ENCODE data around the gene SMG6.

Gene SMG6

DNA sequence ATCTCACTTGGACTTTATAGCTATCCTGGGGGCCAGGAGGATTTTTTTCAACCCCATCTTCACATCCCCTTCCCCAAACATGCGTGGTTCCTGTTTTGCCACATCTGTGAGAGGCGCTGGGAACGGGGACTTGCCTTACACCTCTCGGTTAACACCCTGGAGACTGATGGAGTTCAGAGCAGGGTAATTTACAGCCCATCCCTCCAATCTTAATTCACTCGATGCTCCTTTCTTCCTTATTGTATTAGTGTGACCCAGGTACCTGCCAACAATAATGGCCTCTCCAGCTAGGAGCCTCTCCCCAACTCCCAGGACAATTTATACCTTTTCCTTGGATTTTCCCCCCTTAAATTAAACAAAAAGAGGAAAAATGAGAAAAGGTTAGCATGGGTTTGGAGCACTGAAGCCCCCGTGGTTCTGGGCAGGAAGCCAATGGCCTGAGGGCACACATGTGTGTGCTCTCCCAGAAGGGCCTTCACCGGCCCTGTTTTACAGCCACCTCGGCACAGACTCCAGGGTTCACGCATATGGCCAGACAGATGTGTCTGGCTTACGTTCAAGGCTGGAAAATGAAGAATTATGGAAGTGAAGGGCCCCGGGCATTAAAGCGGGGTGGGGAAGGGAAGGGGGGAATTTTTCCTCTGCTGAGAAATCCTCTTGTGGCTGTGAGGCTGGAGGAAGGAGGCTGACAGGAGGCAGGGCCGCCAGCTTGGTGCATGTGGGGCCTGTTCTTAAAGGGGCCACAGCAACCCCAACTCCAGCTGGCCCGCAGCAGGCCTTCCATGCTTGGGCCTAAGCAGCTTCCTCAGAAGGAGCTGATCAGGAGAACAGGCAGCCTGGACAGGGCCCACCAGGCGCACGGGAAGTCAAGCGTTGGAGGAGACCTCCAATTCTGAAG lies 227.2 kb downstream of the SMG6 start:
- DNase-seq (ENCODE audit: low read depth, low spot score) = no peak

DNA sequence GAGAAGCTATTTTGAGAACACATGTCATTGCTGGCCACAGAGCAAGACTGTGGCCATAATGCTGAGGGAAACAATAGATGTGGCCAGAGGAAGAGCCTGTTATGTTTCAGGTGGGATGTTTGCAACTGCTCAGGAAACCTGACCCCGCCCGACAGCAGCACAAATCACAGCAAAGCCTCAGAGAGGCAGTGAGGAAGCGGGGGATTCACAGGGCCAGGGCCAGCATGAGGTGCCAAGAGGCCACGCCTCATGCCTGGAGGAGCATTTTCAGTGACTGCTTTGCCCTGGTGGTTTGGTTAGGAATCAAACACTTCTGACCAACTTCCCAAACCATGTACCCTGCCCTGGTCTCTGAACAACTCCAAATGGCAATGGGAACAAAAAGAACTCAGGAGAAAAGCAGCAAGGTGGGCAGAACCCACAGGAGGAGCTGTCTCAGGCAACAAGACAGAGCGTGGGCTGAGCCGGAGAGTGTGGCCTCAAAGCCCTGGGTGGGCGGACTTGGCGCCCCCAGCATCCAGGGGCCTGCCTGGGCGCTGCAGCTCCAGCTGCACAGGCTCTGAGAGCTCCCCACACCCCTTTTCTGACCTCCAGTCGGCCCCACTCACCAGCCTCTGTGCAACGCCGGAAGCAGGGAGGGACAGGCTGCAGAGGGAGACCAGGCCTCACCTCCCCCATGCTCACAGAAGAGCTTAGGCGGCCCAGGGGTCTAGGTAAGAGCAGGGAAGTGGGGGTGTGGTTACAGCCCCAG lies 228.1 kb downstream of the SMG6 start:
- no peak for DNase-seq (ENCODE audit: low read depth, low spot score)

DNA sequence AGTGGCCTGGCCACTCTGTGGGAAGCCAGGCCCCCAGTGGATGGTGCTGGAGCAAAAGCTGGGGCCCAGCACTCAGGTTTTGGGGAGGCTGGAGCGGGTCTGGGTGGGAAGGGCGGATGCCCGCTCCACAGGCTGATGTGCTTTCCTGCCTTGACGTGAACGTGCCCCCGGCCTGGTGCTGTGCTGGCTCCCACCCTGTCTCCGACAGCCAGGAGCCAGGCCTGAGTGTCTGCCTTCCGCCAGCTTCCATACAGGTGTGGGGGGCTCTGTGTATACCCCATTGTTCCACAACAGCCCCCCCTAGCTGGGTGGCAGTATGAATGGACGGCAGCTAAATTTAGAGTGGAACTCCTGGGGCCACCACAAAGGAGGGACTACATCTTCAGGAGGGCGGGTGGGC lies 228.7 kb downstream of the SMG6 start:
- DNase-seq (ENCODE audit: low read depth, low spot score) = no peak

DNA sequence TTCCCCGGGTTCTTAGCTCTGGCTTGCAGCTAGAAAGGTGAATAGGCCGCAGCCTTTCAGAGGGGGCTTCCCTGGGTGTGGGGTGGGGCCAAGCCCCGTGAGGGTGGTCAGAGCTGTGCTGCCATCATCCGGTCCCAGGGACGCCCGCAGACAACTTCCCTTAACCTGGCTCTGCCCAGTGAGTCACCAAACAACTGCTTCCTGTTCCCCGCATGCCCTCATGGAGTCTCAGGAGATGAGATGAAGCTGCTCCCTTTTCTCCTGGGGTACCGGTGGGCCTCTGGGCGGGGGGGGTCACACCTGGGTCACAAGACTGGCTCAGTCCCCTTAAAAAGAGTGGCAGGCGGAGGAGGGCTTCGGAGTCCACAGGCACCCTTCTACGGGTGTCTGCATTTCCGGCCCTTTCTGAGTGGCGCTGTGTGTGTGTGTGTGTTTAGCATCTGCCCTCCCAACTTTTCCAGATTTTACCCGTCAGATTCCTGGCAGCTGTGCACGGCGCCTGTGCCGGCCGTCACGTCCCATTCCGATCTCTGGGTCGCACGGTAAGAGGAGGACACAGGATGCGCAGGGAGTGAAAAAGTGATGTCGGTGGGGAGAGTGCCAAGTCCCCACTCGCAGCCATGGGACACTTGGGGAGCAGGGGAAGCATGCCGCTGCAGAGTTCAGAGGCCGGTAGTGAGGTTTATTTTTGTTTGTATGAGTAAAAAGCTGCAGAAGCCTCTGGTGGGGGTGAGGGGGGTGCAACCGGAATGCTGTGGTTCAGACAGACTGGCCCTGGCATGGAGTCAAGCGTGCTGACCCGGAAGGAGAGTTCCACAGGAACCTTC lies 231.9 kb downstream of the SMG6 start:
- no peak for DNase-seq (ENCODE audit: low read depth, low spot score)

DNA sequence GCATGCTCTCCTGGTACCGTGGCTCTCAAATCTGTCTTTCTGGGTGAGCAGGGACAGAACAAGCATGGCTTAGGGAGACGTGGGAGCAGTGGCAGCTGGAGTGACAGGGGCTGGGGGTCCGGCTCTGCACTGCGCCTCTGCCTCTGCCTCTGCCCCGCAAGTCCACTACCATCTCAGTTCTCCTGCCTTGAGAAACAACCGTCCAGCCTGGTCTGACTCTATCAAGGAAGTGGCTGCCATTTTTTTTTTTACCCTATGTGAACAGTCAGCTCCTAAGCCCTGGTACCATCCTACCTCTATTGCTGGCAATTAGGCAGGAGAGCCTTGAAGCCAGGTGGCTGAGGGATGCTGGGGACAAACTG lies 232.6 kb downstream of the SMG6 start:
- no peak for DNase-seq (ENCODE audit: low read depth, low spot score)

DNA sequence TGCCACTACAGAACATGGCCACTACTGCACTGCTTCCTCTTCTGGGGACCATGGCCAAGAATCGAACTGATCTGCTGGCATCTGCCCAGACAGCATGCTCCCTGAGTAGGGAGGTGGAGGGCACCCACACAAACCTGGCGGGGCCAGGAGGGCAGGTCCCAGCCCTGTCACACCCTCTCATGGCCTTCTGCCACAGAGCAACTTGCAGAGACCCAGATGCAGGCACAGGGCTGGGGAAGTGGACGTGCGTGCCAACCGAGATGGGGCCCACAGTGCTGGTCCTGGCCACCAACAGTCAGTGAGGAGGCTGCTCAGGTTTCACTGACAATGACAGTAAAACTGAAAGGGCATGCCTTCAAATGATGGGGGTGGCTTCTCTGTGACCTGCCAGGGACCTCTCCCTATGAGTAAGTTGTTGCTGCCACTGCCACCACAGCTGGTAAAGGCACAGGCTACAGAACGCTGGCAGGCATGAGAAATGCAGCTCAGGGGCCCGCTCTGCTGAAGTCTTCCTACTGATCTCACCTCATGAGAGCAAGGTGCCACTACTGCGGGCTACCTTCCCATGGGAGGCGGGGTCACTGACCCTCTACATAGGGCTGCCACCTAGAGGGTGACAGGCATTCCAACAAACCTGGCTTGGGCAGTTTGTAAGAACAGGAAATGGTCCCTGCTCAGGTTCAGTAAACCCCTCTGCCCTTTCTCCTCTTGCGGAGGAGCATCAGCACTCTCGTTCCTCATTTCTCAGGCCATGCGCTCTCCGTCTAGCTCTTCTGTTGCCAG lies 233.2 kb downstream of the SMG6 start:
- DNase-seq (ENCODE audit: low read depth, low spot score) = no peak

DNA sequence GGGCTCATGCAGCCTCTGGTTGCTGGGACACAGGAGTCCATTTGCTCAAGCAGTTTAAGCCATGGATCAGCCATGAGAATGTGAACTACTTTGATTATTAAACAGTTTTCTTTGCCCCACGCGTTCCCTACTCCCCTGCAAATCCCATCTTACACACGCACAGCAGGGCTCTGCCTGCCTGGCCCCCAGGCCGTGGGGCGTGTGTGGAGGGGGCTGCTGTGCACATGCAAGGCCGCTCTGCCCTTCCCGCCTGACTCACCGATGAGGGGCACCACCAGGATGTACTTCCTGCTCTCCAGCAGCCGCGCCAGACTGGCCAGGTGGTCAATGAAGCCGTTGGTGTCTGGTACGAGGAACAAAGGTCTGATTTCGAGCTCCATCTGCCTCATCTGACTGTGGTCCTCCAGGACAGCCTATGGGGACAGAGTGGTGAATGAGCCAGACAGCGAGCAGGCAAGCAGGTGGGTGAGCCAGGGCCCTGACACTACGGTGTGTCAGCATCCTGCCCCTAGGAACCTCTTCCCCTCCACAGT lies 235.0 kb downstream of the SMG6 start:
- no peak for DNase-seq (ENCODE audit: low read depth, low spot score)

DNA sequence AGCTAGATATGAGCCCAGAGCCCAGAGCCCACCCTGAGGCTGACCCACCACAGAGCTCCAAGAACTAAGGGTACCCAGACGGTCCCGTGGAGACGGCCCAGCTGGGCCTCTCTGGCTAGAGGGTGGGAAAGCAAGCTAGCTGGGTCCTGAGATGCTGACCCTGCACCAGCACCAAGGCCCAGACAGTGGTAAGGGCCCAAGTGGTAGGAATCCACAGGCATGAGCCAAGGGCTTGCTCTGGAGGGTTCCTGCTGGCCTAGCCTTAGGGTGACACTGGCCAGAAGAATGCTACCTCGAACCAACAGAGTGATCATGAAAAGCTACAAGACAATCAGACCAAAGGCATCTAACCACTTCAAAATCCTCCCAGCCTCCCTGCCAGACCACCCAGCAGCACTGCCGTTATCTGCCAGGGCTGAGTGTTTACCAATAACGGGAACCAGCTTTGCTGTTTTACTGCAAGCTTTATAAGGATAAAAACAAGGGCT lies 235.5 kb downstream of the SMG6 start:
- DNase-seq (ENCODE audit: low read depth, low spot score) = no peak

DNA sequence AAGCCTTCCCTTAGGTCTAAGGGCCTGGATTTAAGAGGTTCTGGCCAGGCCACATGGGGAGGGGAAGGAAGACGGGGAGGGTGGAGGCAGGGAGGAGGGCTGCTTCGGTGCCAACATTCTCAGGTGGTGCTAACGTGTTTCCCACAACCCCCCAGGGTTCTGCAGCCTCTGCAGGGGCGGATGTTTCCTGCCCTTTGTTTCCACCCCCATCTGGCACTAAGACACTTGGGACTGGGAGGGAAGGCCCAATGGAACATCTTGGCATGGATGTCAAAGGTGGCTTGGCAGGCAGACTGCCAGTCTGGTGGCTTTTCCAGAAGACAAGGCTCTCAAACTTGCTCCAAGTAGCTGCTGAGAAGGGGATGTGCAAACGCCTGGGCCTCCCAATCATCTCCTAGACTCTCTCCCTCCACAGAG lies 236.0 kb downstream of the SMG6 start:
- no peak for DNase-seq (ENCODE audit: low read depth, low spot score)

DNA sequence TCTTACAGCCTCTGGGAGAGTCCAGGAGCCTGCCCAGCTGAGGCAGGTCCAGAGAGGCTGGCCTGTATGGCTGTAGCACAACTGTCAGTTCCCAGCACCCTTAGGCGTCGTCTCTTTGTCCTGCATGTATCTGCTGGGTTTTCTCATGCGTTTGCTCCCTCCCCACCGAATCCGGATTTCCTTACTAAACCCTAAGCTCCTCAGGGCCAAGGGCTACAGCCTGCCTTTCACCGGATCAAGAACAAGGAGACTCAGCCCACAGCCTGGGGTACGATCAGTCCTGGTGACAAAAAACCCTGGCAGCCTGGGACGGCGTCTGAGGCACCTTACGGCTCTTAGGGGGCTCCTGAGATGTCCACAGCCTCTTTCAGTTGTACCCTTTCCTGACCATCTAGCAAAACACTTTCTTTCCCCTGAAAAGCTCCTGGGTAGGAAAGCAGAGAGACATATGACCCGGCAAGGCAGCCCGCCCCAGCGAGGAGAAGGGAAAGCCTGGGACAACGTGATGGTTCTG lies 236.5 kb downstream of the SMG6 start:
- no peak for DNase-seq (ENCODE audit: low read depth, low spot score)

DNA sequence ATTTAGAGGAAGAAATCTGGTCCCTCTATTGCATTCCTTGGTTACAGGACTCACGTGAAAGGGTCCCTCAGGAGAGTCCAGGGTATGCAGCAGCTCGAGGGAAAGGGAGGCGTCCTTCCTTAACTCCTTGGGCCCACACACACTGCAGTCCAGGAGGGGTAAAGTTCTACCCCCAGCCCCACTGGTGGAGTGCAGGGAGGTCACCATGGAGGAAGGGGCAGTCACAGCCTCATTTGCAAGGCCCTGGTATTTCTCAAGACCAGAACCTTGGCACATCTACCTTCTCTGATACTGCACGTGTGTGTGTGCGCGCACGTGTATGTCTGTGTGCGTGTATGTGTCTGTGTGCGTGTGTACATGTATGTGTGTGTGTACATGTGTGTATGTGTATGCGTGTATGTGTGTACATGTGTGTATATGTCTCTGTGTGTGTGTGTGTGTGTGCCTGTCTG lies 237.6 kb downstream of the SMG6 start:
- no peak for DNase-seq (ENCODE audit: low read depth, low spot score)

DNA sequence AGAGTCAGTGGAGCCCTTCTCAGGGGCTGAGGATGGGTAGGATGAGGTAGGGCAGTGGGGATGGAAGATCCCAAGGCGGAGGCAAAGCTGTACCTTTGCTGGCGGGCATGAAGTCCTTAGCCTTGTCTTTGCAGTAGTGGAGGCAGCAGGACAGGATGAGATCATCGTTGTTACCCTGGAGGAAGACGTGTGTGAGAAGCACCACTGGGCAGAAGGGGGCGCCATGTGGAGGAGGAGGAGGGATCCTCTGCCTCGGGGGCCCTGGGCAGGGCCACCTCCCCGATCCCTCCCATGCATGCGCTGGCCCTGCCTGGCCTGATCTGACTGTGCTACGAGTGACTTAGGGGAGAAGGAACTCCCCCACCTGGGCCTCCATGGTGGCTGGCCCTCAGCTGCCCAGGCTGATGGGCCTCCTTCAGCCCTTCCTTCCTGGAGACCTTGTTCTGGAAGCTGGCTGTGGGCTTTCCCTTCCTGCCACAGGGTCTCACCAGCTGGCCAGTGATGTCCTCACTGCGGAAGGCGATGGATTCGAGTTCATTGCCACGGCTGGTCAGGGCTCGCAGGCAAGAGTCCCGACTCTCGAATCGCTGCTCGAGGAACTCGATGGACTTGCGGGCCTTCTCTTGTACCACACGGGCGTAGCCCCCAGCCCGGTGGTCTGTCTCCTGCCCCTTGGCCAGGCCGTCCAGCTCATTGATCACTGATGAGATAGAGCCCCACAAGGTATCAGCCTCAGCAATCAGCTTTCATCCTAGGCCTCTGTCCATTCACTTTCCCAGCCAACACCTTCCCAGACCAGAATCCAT lies 238.4 kb downstream of the SMG6 start:
- DNase-seq (ENCODE audit: low read depth, low spot score) = no peak

DNA sequence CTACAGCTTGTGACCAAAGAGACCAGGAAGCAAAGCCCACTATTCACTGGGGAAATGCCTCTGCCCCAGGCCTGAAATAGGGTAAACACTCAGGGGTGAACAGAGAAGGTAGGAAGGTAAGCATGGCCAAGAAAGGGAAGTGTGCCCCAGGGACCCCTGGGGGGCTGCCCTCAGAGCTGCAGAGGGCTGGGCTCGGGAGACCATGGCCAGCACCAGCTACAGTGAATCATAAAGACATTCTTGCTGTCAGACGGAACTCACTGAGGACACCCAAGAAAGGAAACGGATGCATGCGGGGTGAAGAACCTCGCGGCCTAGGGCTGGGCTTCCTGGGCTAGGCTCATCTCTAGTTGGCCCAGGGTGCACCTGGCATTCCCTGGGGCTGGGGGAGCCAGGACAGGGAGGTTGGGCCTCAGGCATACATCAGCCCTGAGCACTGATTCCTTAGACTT lies 239.0 kb downstream of the SMG6 start:
- no peak for DNase-seq (ENCODE audit: low read depth, low spot score)

DNA sequence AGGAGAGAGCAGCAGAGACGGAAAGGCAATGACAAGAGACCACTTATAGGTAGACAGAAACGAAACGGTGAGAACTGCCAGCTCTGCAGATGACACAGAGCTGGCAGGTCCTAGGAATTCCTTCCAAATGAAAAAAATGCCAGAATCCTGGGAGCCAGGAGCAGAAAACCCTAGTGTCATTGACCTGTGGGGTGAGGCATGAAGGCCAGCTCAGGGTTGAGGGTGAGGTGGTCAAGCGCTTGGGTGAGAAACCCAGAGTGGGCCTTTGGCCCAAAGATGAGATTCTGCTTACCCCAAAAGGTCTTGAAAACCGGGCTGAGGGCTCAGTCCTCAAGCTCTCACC lies 239.5 kb downstream of the SMG6 start:
- no peak for DNase-seq (ENCODE audit: low read depth, low spot score)

DNA sequence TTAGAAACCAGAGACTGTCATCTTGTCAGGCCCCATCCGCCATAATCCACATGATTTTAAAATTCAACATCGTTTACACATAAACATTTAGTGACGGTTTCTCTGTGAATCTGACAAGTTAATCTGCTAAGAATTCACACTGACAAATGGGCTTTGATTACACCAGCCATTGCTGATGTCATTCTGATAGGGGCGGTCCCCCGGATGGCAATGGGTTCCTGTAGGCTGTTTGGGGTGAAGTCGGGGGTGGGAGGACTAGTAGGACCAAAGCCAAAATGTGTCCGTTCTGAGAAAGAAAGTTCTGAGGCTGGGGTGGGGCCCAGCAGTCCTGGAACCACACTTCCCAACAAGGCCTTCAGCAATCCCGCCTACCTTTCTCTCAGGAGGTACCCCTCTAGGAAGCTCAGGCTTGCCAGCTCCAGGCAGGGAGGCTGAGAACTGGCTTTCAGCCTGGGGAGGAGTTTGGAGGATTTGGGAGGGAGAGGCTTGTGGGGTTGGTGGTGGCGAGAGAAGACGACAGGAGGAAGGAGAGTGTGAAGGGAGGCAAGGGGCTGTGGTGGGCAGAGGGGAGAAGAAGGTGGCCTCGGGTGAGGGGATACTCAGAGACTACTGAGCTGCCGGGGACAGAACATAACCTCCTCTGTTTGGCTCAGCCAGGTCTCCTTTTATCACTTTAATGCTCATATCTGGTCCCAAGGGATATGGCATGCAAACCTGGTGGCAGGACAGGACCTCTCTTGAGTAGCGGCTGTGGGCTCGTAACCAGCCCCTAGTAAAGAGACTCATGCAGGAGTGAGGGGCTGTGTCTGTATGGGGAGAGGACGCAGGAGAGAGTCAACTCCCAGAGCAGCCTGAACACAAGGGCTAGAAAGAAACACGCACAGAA lies 240.1 kb downstream of the SMG6 start:
- no peak for DNase-seq (ENCODE audit: low read depth, low spot score)

DNA sequence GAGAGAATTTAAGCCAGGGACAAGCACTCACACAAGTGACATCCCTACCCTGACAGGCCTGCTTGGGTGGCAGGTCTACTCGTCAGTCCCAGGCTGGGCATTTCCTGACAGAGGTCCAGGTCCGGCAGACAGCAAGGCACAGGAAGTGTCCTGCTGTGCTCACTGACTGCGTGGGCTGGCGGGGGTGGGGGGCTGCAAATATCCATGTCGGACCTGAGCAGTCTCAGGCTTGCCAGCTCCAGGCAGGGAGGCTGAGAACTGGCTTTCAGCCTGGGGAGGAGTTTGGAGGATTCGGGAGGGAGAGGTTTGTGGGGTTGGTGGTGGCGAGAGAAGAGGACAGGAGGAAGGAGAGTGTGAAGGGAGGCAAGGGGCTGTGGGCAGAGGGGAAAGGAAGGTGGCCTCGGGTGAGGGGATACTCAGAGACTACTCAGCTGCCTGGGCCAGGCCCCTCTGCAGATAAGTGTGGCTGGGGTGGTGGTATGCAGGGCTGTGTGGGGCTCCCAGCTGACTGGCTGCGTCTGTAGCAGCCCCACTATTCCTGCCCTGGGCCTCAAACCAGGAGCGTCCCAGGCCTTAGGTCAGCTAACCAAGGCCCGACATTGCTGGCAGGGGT lies 240.9 kb downstream of the SMG6 start:
- no peak for DNase-seq (ENCODE audit: low read depth, low spot score)

DNA sequence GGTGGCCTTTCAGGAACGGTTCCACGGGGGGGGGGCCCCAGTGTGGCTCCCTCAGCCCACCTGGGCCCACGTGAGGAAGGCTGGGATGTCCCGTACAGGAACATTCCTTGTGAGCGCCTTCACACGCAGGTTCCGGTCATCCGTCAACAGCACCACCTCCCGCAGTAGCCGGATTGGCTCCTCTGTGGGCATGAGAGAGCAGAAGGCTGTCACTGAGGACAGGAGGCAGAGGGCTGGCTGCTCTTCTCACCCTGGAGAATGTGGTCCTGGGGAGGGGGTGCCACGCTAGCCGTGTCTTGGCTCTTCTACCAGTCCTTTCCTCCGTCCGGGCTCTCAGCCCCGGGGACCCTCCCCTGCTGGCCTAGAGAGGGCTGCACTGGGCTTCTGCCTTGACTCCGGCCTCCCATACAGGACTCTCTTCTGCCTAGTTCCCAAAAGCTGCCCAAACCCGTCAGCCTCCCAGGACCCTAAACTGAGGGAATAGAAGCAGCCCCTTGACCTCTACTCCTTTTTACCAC lies 242.1 kb downstream of the SMG6 start:
- no peak for DNase-seq (ENCODE audit: low read depth, low spot score)
